ENCODE data around the gene OLIG1.

DNA sequence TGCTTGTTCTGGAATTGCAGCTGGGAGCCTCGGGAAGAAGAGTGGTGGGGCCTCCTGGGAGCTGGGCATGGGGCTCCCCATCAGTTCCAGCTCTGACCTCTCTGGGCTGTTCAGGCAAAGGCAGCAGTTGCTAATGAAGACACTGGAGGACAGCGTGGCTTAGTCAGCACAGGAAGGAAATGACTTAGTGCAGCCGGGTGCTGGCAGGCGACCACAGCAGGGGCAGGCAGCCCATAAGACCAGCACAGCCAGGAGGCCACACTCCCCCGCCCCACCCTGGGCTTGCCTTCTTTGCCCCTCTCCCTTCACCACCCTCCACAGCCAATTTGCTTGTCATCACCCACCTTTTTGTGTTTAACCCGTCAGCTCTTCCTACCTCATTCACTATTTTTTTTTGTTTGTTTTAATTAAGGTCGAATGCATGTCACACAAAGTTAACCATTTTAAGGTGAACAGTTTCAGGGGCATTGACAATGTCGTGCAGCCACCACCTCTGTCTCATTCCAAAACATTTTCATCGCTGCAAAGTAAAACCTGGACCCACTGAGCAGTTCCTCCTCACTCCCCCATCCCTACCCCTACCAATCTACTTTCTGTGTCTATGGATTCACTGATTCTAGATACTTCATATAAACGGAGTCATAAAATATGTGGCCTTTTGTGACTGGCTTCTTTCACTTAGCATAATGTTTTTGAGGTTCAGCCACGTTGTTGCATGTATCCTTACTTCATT, 33.3 kb upstream of the OLIG1 start:
- TF ChIP-seq, protein P1, sequence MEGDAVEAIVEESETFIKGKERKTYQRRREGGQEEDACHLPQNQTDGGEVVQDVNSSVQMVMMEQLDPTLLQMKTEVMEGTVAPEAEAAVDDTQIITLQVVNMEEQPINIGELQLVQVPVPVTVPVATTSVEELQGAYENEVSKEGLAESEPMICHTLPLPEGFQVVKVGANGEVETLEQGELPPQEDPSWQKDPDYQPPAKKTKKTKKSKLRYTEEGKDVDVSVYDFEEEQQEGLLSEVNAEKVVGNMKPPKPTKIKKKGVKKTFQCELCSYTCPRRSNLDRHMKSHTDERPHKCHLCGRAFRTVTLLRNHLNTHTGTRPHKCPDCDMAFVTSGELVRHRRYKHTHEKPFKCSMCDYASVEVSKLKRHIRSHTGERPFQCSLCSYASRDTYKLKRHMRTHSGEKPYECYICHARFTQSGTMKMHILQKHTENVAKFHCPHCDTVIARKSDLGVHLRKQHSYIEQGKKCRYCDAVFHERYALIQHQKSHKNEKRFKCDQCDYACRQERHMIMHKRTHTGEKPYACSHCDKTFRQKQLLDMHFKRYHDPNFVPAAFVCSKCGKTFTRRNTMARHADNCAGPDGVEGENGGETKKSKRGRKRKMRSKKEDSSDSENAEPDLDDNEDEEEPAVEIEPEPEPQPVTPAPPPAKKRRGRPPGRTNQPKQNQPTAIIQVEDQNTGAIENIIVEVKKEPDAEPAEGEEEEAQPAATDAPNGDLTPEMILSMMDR (IDR thresholded peaks at IDR 0.05 in 8 of 11, conservative IDR thresholded peaks at IDR 0.05 in 3 of 11): no peak
- no peak for TF ChIP-seq POLR2A (IDR thresholded peaks at IDR 0.05)

Measured in spleen (tissue), 7 donors.